HepG2 (cell line): ENCODE data around the gene TMEM252. TPM values are rescaled to one million over a fixed set of nuclear protein-coding genes. Genes with fewer than 3 reads are reported as not detected.

Experiments
- ATAC-seq: fragments of 200-7000 bp; cut with Tn5 transposase; 3 replicates; pipeline ENCODE4 v1.9.1; 2020; ENCODE audit warnings: mild to moderate bottlenecking, moderate library complexity
- BruUV-seq: library from RNA; stranded (reverse); fragments of 400-500 nt; replicated peaks from 2 replicates; lab custom pipeline; 2021; lab: Mats Ljungman, UMichigan
- CTCF ChIA-PET: fragments of 300-600 bp; formaldehyde crosslinking; extraction: SDS; loops from one replicate; lab custom pipeline; 2021; ENCODE audit warnings: low total read pairs, inconsistent platforms, low intra/inter-chr PET ratio; lab: Yijun Ruan, JAX
- POLR2A ChIA-PET: fragments of 350-600 bp; sonication (Branson Sonifier 250); formaldehyde crosslinking; loops from one replicate; lab custom pipeline; 2020; ENCODE audit warnings: antibody characterized with exemption, inconsistent platforms; lab: Yijun Ruan, JAX
- DNase-seq: peaks from one replicate; pipeline ENCODE4 v3.0.0-alpha.2; 2015; ENCODE audit warnings: low spot score
- FAIRE-seq: peaks from 3 replicates; lab custom pipeline; 2011; peaks lifted over from hg19 to GRCh38; lab: Jason Lieb, UNC
- H2AFZ ChIP-seq: one replicate; pipeline ENCODE4 v1.6.1; 2011; ENCODE audit warnings: low read length, inconsistent platforms
- H3K27ac ChIP-seq: fragments of 300-600 bp; 3 replicates; pipeline ENCODE4 v1.8.0; 2011; ENCODE audit warnings: mixed run types, mild to moderate bottlenecking, mixed read lengths, low read length, inconsistent platforms; ENCODE audit not compliant: insufficient read depth; ENCODE audit errors: extremely low read length
- H3K27me3 ChIP-seq, 2 experiments: fragments of 200-600 bp in 1 of 2; 2 replicates in 1 of 2; 3 replicates in 1 of 2; pipeline versions ENCODE4 v1.6.0 to v1.8.0; 2011; ENCODE audit warnings: low read length in 2 of 2, mild to moderate bottlenecking in 2 of 2, moderate library complexity in 2 of 2, inconsistent platforms in 1 of 2; ENCODE audit not compliant: insufficient read depth in 2 of 2, control insufficient read depth in 1 of 2
- H3K36me3 ChIP-seq, 2 experiments: fragments of 200-600 bp in 1 of 2; replicated peaks in 1 of 2; 2 replicates in 1 of 2; 3 replicates in 1 of 2; pipeline versions ENCODE4 v1.5.1 to v1.8.0; 2011; ENCODE audit warnings: low read length in 2 of 2, inconsistent platforms in 1 of 2; ENCODE audit not compliant: insufficient read depth in 2 of 2, control insufficient read depth in 1 of 2
- H3K4me1 ChIP-seq: 2 replicates; pipeline ENCODE4 v1.5.1; 2012; ENCODE audit warnings: low read length, inconsistent platforms; ENCODE audit not compliant: insufficient read depth
- H3K4me2 ChIP-seq: 2 replicates; pipeline ENCODE4 v1.6.0; 2011; ENCODE audit warnings: low read depth, low read length, inconsistent platforms
- H3K4me3 ChIP-seq, 3 experiments: fragments of 200-600 bp in 1 of 3; sonication (generic), shearing (Covaris generic) in 1 of 3; replicated peaks in 1 of 3; 2 replicates each; pipeline ENCODE4 v1.5.1; 2011 to 2016; ENCODE audit warnings: low read length in 3 of 3, inconsistent platforms in 2 of 3, low read depth in 2 of 3, mild to moderate bottlenecking in 2 of 3, control low read depth in 1 of 3, mixed read lengths in 1 of 3; ENCODE audit not compliant: insufficient read depth in 1 of 3
- H3K79me2 ChIP-seq: one replicate; pipeline ENCODE4 v1.6.1; 2011; ENCODE audit warnings: low read length, inconsistent platforms; ENCODE audit not compliant: insufficient read depth
- H3K9ac ChIP-seq: 2 replicates; pipeline ENCODE4 v1.6.0; 2011; ENCODE audit warnings: mild to moderate bottlenecking, low read depth, low read length, inconsistent platforms; ENCODE audit not compliant: insufficient read depth
- H3K9me3 ChIP-seq: 2 replicates; pipeline ENCODE4 v1.5.1; 2012; ENCODE audit warnings: mild to moderate bottlenecking, low read length
- H4K20me1 ChIP-seq: 2 replicates; pipeline ENCODE4 v1.6.0; 2011; ENCODE audit warnings: inconsistent platforms, mild to moderate bottlenecking, low read length, moderate library complexity; ENCODE audit not compliant: insufficient read depth
- BHLHE40 ChIP-seq: IDR thresholded peaks from 2 replicates; pipeline ENCODE4 v1.6.1; 2011; ENCODE audit warnings: low read length, improper control_type of control experiment
- BORCS8-MEF2B ChIP-seq: sonication (generic); formaldehyde crosslinking; IDR thresholded peaks from 2 replicates; pipeline ENCODE4 v1.8.0; 2022; ENCODE audit warnings: mild to moderate bottlenecking, missing genetic modification reagents
- CENPX ChIP-seq: sonication (generic); formaldehyde crosslinking; IDR thresholded peaks from 2 replicates; pipeline ENCODE4 v1.9.0; 2021; ENCODE audit warnings: mild to moderate bottlenecking, missing genetic modification reagents, moderate library complexity
- GRHL1 ChIP-seq: sonication (generic); formaldehyde crosslinking; conservative IDR thresholded peaks from 2 replicates; pipeline ENCODE4 v1.8.0; 2022; ENCODE audit warnings: missing genetic modification reagents
- HNRNPH1 ChIP-seq: fragments of 200-400 bp; formaldehyde crosslinking; optimal IDR thresholded peaks from 2 replicates; pipeline ENCODE3; 2017; ENCODE audit warnings: mild to moderate bottlenecking, low read depth, low read length
- KLF6 ChIP-seq: IDR thresholded peaks from 2 replicates; pipeline ENCODE4 v1.8.0; 2016; ENCODE audit warnings: missing biosample characterization, missing genetic modification reagents
- NR1H2 ChIP-seq: sonication (generic); formaldehyde crosslinking; IDR thresholded peaks from 2 replicates; pipeline ENCODE4 v1.8.1; 2022; ENCODE audit warnings: low read depth, missing genetic modification reagents, borderline replicate concordance
- SNAI1 ChIP-seq: sonication (generic); formaldehyde crosslinking; IDR thresholded peaks from 2 replicates; pipeline ENCODE4 v1.5.0; 2020; ENCODE audit warnings: mild to moderate bottlenecking, missing genetic modification reagents, borderline replicate concordance
- SP2 ChIP-seq: sonication (generic); formaldehyde crosslinking; IDR thresholded peaks from 2 replicates; pipeline ENCODE4 v1.5.1; 2020; ENCODE audit warnings: mild to moderate bottlenecking, missing genetic modification reagents
- SRSF9 ChIP-seq: fragments of 200-400 bp; formaldehyde crosslinking; IDR thresholded peaks from 2 replicates; pipeline ENCODE4 v1.6.1; 2018; ENCODE audit warnings: borderline replicate concordance, mild to moderate bottlenecking, low read depth, low read length; ENCODE audit not compliant: insufficient read depth, poor library complexity, severe bottlenecking
- TFAP4 ChIP-seq: sonication (generic); IDR thresholded peaks from 2 replicates; pipeline ENCODE4 v1.6.1; 2016; ENCODE audit warnings: low read depth, borderline replicate concordance
- TFE3 ChIP-seq: IDR thresholded peaks from 2 replicates; pipeline ENCODE4 v1.6.1; 2016
- ZFX ChIP-seq: sonication (generic); formaldehyde crosslinking; IDR thresholded peaks from 2 replicates; pipeline ENCODE4 v1.4.0; 2020; ENCODE audit warnings: mild to moderate bottlenecking, low read depth, missing genetic modification reagents, moderate library complexity
- ZFYVE20 ChIP-seq: sonication (generic); formaldehyde crosslinking; IDR thresholded peaks from 2 replicates; pipeline ENCODE4 v1.8.0; 2023; ENCODE audit warnings: low read depth, mild to moderate bottlenecking, moderate library complexity, missing genetic modification reagents, borderline replicate concordance
- ZNF343 ChIP-seq: sonication (generic); formaldehyde crosslinking; IDR thresholded peaks from 2 replicates; pipeline ENCODE4 v1.4.0; 2020; ENCODE audit warnings: mild to moderate bottlenecking, missing genetic modification reagents
- ZNF354B ChIP-seq: sonication (generic); formaldehyde crosslinking; IDR thresholded peaks from 2 replicates; pipeline ENCODE4 v1.8.0; 2022; ENCODE audit warnings: mild to moderate bottlenecking, missing genetic modification reagents
- ZNF484 ChIP-seq: sonication (generic); formaldehyde crosslinking; IDR thresholded peaks from 2 replicates; pipeline ENCODE4 v1.5.1; 2020; ENCODE audit warnings: mild to moderate bottlenecking, low read depth, missing genetic modification reagents, borderline replicate concordance
- ZNF558 ChIP-seq: sonication (generic); formaldehyde crosslinking; IDR thresholded peaks from 2 replicates; pipeline ENCODE4 v1.9.0; 2022; ENCODE audit warnings: mild to moderate bottlenecking, missing genetic modification reagents, borderline replicate concordance
- ZNF704 ChIP-seq: sonication (generic); formaldehyde crosslinking; IDR thresholded peaks from 2 replicates; pipeline ENCODE4 v1.8.1; 2023; ENCODE audit warnings: mild to moderate bottlenecking, inconsistent platforms, moderate library complexity, missing genetic modification reagents, borderline replicate concordance
- ZNF839 ChIP-seq: sonication (generic); formaldehyde crosslinking; IDR thresholded peaks from 2 replicates; pipeline ENCODE4 v1.4.0; 2020; ENCODE audit warnings: missing genetic modification reagents, mild to moderate bottlenecking, borderline replicate concordance
- whole genome bisulfite sequencing: methylation state at CpG from one replicate; pipeline ENCODE4 v1.1.6; 2017; ENCODE audit warnings: low lambda C conversion rate; 5-methylcytosine and 5-hydroxymethylcytosine counted together
- in situ Hi-C: cut with HindIII; loops from 2 replicates; pipeline ENCODE4 v1.10.0; 2017; ENCODE audit warnings: low pct_unique_long_range_greater_than_20kb; ENCODE audit not compliant: extremely low pct_ligation_motif_present
- intact Hi-C: fragments of 100-400 bp; cut with micrococcal nuclease; formaldehyde crosslinking; loops from one replicate; pipeline ENCODE4 v1.10.0; 2022; ENCODE audit not compliant: unreplicated experiment
- polyA plus RNA-seq, 8 experiments: library from polyadenylated mRNA; depleted of rRNA in 3 of 8; stranded (reverse) in 7 of 8; unstranded in 1 of 8; fragments of >200 nt; fragmentation: Illumina TruSeq in 4 of 8; extraction: Trizol in 4 of 8; gene quantifications; 2 replicates each; pipeline versions ENCODE4 v1.2.1 to v1.2.3, GENCODE V29; 2011 to 2016; ENCODE audit warnings: low read depth in 4 of 8, missing spikeins in 1 of 8, mixed read lengths in 1 of 8; ENCODE audit not compliant: insufficient read depth in 1 of 8
- total RNA-seq, 5 experiments: library from RNA; depleted of rRNA; stranded (reverse); fragments of >200 nt; fragmentation: Illumina TruSeq; extraction: Trizol; gene quantifications; 2 replicates each; pipeline ENCODE4 v1.2.3, GENCODE V29; 2016; ENCODE audit warnings: low read depth in 1 of 5

The TMEM252 gene
- total and polyA plus RNA-seq, 2 of the 13 experiments (the other 11 are each of a cell fraction or from before 2014, with no cell fraction given), result not detected

- 25% methylated on average over 4 of the region's 4 CpGs for WGBS
- no peak overlapping the region for H2AFZ ChIP-seq
- H3K4me1 ChIP-seq, result peaks cover 3% of the 10 kb centered on the region
- no peaks in the 10 kb centered on the region for H3K27me3 ChIP-seq
- no peaks in the 10 kb centered on the region for H4K20me1 ChIP-seq
- DNase-seq (no peak), FAIRE-seq (no peak), ATAC-seq (no peak)
- no peak overlapping the region for H3K27ac ChIP-seq
- H3K36me3 ChIP-seq, result no peaks in the 10 kb centered on the region
- H3K9ac ChIP-seq, result no peak overlapping the region
- BruUV-seq, result no TSS peak
- H3K4me3 ChIP-seq, result no peak overlapping the region
- ChIA-PET CTCF (no interaction called here), POLR2A (no interaction called here)
- intact Hi-C loops (no loop called here), in situ Hi-C loops (no loop called here)
- TF ChIP-seq ZFX (CRISPR knock-in tag), result no peak
- no peak for TF ChIP-seq GRHL1 (CRISPR knock-in tag)
- TF ChIP-seq BHLHE40, result no peak
- TF ChIP-seq TFE3 (CRISPR knock-in tag), result no peak
- TF ChIP-seq CENPX (CRISPR knock-in tag), result no peak
- TF ChIP-seq ZNF484, result no peak
- TF ChIP-seq BORCS8-MEF2B, result no peak
- no peak for TF ChIP-seq ZNF558 (CRISPR knock-in tag)
- TF ChIP-seq ZNF704 (CRISPR knock-in tag), result no peak
- no peak for TF ChIP-seq TFAP4
- no peak for TF ChIP-seq ZNF354B (CRISPR knock-in tag)
- no peak for TF ChIP-seq HNRNPH1
- no peak for TF ChIP-seq KLF6
- no peak for TF ChIP-seq SRSF9
- no peak for TF ChIP-seq NR1H2 (CRISPR knock-in tag)
- TF ChIP-seq ZFYVE20 (CRISPR knock-in tag), result no peak
- no peak for TF ChIP-seq ZNF839 (CRISPR knock-in tag)
- TF ChIP-seq SP2 (CRISPR knock-in tag), result no peak
- no peak for TF ChIP-seq ZNF343 (CRISPR knock-in tag)
- no peak for TF ChIP-seq SNAI1 (CRISPR knock-in tag)
- H3K79me2 ChIP-seq, result no peaks in the 10 kb centered on the region
- no peak overlapping the region for H3K4me2 ChIP-seq
- H3K9me3 ChIP-seq, result no peaks in the 10 kb centered on the region
Measured at GRCh38 chr9:68513981-68514380, 26.7 kb downstream of the TMEM252 start.
